Measurements from ENCODE around the gene EP400.

EP400 gene

GRCh38 chr12:132014915-132015280 lies 65.2 kb downstream of the EP400 start:
- no peak for DNase-seq (ENCODE audit: low read depth)
- TF ChIP-seq, protein P1, sequence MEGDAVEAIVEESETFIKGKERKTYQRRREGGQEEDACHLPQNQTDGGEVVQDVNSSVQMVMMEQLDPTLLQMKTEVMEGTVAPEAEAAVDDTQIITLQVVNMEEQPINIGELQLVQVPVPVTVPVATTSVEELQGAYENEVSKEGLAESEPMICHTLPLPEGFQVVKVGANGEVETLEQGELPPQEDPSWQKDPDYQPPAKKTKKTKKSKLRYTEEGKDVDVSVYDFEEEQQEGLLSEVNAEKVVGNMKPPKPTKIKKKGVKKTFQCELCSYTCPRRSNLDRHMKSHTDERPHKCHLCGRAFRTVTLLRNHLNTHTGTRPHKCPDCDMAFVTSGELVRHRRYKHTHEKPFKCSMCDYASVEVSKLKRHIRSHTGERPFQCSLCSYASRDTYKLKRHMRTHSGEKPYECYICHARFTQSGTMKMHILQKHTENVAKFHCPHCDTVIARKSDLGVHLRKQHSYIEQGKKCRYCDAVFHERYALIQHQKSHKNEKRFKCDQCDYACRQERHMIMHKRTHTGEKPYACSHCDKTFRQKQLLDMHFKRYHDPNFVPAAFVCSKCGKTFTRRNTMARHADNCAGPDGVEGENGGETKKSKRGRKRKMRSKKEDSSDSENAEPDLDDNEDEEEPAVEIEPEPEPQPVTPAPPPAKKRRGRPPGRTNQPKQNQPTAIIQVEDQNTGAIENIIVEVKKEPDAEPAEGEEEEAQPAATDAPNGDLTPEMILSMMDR (IDR thresholded peaks at IDR 0.05; ENCODE audit: control insufficient read depth, extremely low read depth, insufficient read depth): 0 out of 2 replicates have a peak, but pooled peaks have one; percentile 3
- no peak overlapping the region for H3K4me3 ChIP-seq (ENCODE audit: low read depth, low read length)

- DNase-seq (ENCODE audit: low read depth): no peak
- TF ChIP-seq, protein P1 (IDR thresholded peaks at IDR 0.05; ENCODE audit: control insufficient read depth, extremely low read depth, insufficient read depth): no peak
- no peak overlapping the region for H3K4me3 ChIP-seq (ENCODE audit: low read depth, low read length)
Observed at GRCh38 chr12:132015686-132016430, 66.1 kb downstream of the EP400 start.

GRCh38 chr12:132018193-132018916 lies 68.6 kb downstream of the EP400 start:
- no peak overlapping the region for H3K4me3 ChIP-seq (ENCODE audit: low read depth, low read length)
- TF ChIP-seq, protein P1 (IDR thresholded peaks at IDR 0.05; ENCODE audit: control insufficient read depth, extremely low read depth, insufficient read depth): no peak
- DNase-seq (ENCODE audit: low read depth): no peak

DNA sequence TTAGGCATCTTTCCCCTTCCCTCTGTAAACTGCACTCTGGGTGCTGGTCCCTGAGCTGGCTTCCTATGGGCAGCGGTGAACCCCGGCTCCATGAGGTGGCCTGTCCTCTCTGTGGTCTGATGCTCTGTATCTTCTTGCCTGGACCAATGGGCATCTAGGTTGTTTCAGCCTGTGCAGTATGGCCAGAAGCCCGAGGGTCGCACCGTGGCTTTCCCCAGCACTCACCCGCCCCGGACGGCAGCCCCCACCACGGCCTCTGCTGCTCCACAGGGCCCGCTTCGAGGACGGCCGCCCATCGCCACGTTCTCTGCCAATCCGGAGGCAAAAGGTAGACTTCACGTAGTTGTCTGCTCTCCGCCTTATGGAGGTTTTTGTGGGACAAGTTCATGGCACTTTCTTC lies 70.1 kb downstream of the EP400 start:
- TF ChIP-seq, protein P1 (IDR thresholded peaks at IDR 0.05; ENCODE audit: control insufficient read depth, extremely low read depth, insufficient read depth): no peak
- no peak overlapping the region for H3K4me3 ChIP-seq (ENCODE audit: low read depth, low read length)
- DNase-seq (ENCODE audit: low read depth): no peak

GRCh38 chr12:132020292-132020691 lies 70.5 kb downstream of the EP400 start:
- TF ChIP-seq, protein P1 (IDR thresholded peaks at IDR 0.05; ENCODE audit: control insufficient read depth, extremely low read depth, insufficient read depth): no peak

DNA sequence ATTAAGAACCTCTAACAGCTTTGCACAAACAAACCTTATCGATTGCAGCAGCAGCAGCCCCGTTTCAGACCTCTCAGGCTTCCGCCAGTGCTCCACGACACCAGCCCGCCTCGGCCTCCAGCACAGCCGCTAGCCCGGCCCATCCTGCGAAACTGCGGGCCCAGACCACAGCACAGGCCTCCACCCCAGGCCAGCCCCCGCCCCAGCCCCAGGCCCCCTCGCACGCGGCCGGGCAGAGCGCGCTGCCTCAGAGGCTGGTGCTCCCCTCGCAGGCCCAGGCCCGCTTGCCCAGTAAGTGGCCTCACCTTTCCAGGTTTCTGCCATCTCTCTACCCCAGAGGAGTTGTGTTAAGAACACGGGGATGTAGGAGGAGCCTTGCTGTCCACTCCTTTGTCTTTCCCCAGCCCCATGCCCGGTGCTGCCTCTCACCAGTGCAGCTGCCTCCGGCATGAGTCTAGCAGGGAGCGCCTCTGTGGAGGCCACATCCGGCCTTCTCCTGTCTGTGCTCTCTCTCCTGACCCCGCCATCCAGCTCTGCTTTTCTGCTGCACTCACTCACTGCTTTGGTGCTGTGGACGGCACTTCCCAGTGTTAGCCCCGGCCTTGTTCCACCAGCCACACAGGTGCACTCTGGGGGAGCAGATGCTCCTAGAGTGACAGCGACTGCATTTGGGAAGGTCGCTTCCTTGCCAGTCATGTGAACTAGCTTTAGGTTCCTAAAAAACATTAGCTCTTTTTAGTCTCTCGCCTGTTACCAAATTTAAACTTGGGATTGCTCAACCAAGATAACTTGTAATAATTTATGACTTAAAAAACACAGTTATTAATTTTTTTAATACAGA lies 71.5 kb downstream of the EP400 start:
- no peak overlapping the region for H3K4me3 ChIP-seq (ENCODE audit: low read depth, low read length)
- TF ChIP-seq, protein P1 (IDR thresholded peaks at IDR 0.05; ENCODE audit: control insufficient read depth, extremely low read depth, insufficient read depth): no peak
- no peak for DNase-seq (ENCODE audit: low read depth)

More at GRCh38 chr12:132020292-132020691, 70.5 kb downstream of the EP400 start:
- no peak overlapping the region for H3K4me3 ChIP-seq (ENCODE audit: low read depth, low read length)
- DNase-seq (ENCODE audit: low read depth): no peak

Data from LNCaP clone FGC (cell line).